Subcutaneous adipose tissue (tissue), 4 donors: ENCODE data around the gene ANKS1B. TPM values are rescaled to one million over a fixed set of nuclear protein-coding genes. Genes with fewer than 3 reads are reported as not detected.

Experiments used
- total RNA-seq, 4 donors: library from RNA; depleted of rRNA; stranded (reverse); fragments of >200 nt; gene quantifications; one replicate each; pipeline ENCODE4 v1.1.0, GENCODE V29; 2016
- TF ChIP-seq, protein P1 (sequence below): fragments of 450-650 bp; IDR thresholded peaks from one replicate; pipeline ENCODE4 v1.5.1; 2016; ENCODE audit warnings: low read depth, mild to moderate bottlenecking, control low read depth, antibody characterized with exemption, moderate library complexity

The ANKS1B gene
- total RNA-seq, 4 donors from 2014 or later, result 4.5 to 15.4 (median 10.1) TPM

DNA sequence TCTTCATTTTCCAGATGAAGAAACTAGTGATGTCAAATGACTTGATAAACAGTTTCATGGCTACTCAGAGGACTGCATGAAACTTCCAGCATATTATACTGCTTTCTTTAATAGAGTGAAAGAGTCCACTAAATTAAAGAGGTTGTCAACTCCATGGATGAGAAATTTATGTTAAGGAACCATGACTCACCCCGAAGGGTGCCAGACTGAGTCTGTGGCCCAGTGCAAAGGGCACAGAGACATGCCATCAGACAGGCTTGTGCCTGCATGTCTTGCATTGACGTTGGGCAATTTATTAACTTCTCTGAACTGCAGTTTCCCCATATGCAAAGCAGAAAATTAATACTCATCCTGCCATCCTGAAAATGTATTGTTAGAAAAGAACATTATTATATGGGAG, 957.3 kb downstream of the ANKS1B start:
- TF ChIP-seq, protein P1, sequence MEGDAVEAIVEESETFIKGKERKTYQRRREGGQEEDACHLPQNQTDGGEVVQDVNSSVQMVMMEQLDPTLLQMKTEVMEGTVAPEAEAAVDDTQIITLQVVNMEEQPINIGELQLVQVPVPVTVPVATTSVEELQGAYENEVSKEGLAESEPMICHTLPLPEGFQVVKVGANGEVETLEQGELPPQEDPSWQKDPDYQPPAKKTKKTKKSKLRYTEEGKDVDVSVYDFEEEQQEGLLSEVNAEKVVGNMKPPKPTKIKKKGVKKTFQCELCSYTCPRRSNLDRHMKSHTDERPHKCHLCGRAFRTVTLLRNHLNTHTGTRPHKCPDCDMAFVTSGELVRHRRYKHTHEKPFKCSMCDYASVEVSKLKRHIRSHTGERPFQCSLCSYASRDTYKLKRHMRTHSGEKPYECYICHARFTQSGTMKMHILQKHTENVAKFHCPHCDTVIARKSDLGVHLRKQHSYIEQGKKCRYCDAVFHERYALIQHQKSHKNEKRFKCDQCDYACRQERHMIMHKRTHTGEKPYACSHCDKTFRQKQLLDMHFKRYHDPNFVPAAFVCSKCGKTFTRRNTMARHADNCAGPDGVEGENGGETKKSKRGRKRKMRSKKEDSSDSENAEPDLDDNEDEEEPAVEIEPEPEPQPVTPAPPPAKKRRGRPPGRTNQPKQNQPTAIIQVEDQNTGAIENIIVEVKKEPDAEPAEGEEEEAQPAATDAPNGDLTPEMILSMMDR, result no peak

DNA sequence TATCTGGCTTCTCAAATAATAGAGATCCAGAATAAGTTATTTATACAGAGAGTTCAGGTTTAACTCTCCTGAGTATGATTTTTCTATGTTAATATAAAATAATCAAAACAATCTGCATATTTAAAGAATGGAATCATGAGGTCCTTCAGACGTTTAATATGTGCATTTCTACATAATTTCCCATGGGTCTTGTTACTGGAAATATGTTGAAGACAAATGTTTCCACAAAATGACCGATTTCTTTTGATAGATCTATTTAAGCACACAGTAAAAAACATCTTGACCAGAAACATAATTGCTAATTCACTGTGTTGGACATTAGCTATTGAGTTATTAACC, 957.7 kb downstream of the ANKS1B start:
- TF ChIP-seq, protein P1, result no peak

DNA sequence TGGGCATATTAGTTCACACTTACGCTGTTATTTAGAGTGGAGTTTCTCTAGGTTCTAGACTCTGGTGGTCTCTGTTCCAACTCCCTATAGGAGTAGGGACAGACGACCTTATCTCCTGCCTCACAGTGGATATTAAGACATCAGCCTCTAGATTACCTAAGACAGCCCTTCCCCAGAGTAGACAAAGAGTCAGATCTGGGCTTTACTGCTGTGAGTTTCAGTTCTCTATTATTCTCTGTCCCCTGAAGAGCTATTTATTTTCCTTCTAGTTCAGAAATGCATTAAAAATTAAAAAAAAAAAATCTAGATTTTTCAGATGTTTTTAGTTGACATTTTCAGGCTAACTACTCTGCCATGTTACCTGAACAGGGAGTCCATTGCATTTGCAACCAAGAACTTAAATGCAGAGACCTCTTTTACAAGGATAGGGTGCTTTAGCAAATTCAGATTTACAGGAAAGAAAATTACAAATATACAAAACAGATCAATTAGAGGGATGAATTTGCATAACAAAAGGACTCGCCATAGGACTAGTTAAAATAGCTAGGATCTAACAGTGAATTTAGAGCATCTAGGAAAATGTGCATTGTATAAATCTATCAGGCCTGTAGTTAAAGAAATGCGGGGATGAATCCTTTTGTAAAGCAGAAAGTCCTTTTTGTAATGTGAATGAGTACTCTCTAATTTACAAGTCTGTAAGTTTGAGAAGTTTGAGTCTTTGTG, 958.2 kb downstream of the ANKS1B start:
- TF ChIP-seq, protein P1, result no peak

DNA sequence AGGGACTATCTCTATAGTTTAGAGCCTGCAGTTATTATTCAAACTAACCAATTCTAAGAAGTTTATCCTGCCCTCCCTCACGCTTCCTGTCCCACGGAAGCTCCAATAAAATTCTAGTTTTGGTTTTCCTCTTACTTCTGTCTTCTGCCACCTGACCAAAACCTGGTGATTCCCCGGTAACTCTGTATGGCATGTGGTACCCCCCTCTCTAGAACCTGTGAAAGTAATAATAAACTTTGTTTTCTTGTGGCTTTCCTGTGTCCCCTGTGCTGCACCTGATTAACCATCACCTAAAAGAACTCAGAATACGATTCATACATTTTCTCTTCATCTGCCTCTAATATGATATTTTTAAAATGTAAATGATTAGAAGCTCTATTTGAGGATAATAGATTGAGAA, 959.9 kb downstream of the ANKS1B start:
- TF ChIP-seq, protein P1, result no peak

DNA sequence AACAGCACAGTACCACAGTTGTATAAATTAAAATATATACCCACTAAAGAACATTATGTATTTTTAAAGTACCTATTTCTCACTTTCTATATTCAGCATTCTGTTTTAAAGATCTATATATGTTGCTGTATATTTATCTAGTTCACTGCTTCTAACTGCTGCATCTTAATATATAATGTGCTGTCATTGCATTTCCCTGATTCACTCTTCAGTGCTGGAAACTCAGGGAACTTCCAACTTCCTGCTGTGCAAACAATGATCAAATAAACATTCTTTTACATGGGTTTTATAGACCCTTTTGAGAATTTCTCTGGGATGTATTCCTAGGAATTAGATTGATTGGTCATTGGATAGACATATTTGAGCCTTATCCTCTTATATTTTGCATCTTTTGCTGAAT, 960.5 kb downstream of the ANKS1B start:
- TF ChIP-seq, protein P1, result no peak

DNA sequence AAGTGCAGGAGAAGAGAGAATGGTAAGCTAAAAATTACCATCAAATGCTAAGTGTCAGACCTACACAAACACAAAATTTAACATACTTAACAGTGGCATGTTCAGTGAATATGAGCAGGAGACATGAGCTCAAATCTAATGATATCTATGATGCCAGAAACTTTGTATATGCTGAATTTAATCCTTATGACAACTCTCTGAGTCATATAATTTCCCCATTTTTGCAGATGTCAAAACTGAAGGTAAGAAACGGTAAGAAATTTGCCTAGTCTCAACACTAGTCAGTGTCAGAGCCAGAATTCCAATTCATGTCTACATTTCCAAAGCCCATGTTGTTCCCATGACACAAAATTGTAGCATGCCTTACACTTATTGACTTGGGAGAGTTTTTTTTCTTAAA, 963.9 kb downstream of the ANKS1B start:
- TF ChIP-seq, protein P1, result no peak

DNA sequence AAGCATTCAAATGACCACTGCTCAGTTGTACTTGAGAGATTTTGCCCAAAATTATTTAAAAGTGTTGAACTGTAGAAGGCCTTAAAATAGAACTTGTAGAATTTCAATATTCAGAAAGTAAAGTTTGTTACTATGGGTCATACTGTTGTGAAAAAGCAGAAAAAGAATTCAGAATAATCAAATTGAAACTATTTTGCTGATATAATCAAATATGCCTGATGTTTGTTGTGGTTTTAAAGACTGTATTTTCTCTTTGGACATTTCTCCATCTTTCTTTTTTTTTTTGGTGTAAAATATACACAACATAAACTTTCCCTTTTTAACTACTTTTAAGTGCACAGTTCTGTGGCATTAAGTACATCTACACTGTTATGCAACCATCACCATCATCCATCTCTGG, 964.9 kb downstream of the ANKS1B start:
- TF ChIP-seq, protein P1, result no peak
